C4-2B (cell line): Measurements from ENCODE around the gene C2orf74.
"Not testable (repeated sequence)": the region's sequence is repeated elsewhere in the genome, so short reads cannot be mapped to it uniquely, and the experiment has no call there.

ENCODE experiments used
- H3K27ac ChIP-seq: fragments of 450-650 bp; 2 replicates; pipeline ENCODE4 v1.5.1; 2017
- ZFX ChIP-seq: fragments of 450-650 bp; IDR thresholded peaks from 2 replicates; pipeline ENCODE4 v1.6.1; 2017
- TF ChIP-seq, protein P1 (sequence below): fragments of 450-650 bp; conservative IDR thresholded peaks from 2 replicates; pipeline ENCODE4 v1.5.1; 2017; ENCODE audit warnings: mild to moderate bottlenecking

The C2orf74 gene

GRCh38 chr2:61161888-61162287, at the start of gene C2orf74:
TSS of gene C2orf74 (plus strand) at chr2:61162188. CDS start at chr2:61162515, 327 bp downstream.
- no peak within 1 kb of the TSS for H3K27ac ChIP-seq
- TF ChIP-seq, protein P1, sequence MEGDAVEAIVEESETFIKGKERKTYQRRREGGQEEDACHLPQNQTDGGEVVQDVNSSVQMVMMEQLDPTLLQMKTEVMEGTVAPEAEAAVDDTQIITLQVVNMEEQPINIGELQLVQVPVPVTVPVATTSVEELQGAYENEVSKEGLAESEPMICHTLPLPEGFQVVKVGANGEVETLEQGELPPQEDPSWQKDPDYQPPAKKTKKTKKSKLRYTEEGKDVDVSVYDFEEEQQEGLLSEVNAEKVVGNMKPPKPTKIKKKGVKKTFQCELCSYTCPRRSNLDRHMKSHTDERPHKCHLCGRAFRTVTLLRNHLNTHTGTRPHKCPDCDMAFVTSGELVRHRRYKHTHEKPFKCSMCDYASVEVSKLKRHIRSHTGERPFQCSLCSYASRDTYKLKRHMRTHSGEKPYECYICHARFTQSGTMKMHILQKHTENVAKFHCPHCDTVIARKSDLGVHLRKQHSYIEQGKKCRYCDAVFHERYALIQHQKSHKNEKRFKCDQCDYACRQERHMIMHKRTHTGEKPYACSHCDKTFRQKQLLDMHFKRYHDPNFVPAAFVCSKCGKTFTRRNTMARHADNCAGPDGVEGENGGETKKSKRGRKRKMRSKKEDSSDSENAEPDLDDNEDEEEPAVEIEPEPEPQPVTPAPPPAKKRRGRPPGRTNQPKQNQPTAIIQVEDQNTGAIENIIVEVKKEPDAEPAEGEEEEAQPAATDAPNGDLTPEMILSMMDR, result no peak
- TF ChIP-seq ZFX, result no peak

- H3K27ac ChIP-seq, result no peak overlapping the region
- TF ChIP-seq, protein P1, result no peak
- no peak for TF ChIP-seq ZFX
These were observed 47.8 kb upstream of the C2orf74 start for GRCh38 chr2:61114147-61114546.

DNA sequence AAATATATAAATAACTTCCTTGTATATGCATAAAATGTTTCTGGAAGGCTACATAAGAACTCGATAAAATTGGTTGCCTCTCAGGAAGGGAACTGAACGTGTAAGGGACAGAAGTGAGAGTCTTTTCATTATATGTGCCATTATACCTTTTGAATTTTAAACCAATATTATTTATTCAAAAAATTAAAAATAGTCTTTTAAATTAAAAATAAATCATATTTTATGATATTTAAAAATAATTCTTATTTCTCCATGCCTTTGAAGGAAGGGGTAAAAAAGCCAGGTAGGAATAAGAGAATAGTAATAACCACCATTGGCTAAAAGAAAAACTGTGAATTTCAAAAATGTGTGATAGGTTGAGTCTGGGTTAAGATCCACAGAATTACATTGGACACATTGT, 45.7 kb upstream of the C2orf74 start:
- H3K27ac ChIP-seq, result no peak overlapping the region
- TF ChIP-seq, protein P1, result no peak
- TF ChIP-seq ZFX, result no peak

GRCh38 chr2:61117534-61117933, 44.5 kb upstream of the C2orf74 start:
- H3K27ac ChIP-seq, result no peak overlapping the region
- no peak for TF ChIP-seq ZFX
- TF ChIP-seq, protein P1, result no peak

GRCh38 chr2:61125123-61125710, 36.8 kb upstream of the C2orf74 start:
- H3K27ac ChIP-seq, result no peak overlapping the region
- TF ChIP-seq, protein P1, result no peak
- no peak for TF ChIP-seq ZFX

- H3K27ac ChIP-seq, result no peak overlapping the region
- TF ChIP-seq ZFX, result no peak
- TF ChIP-seq, protein P1, result no peak
These were observed 36.2 kb upstream of the C2orf74 start for GRCh38 chr2:61125798-61126197.

DNA sequence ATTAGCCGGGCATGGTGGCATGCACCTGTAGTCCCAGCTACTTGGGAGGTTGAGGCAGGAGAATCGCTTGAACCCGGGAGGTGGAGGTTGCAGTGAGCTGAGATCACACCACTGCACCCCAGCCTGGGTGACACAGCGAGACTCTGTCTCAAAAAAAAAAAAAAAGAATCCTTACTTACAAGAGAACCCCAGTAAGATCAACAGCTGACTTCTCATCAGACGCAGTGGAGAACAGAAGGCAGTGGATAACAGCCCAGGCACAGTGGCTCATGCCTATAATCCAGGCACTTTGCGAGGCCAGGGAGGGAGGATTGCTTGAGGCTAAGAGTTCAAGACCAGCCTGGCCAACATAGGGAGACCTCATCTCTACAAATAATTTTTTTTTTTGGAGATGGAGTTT, 33.9 kb upstream of the C2orf74 start:
- not testable (repeated sequence) for H3K27ac ChIP-seq

GRCh38 chr2:61134141-61134540, 27.8 kb upstream of the C2orf74 start:
- no peak overlapping the region for H3K27ac ChIP-seq
- TF ChIP-seq, protein P1, result no peak
- no peak for TF ChIP-seq ZFX
